ENCODE measurements around the gene NKAIN1.

NKAIN1 gene

DNA sequence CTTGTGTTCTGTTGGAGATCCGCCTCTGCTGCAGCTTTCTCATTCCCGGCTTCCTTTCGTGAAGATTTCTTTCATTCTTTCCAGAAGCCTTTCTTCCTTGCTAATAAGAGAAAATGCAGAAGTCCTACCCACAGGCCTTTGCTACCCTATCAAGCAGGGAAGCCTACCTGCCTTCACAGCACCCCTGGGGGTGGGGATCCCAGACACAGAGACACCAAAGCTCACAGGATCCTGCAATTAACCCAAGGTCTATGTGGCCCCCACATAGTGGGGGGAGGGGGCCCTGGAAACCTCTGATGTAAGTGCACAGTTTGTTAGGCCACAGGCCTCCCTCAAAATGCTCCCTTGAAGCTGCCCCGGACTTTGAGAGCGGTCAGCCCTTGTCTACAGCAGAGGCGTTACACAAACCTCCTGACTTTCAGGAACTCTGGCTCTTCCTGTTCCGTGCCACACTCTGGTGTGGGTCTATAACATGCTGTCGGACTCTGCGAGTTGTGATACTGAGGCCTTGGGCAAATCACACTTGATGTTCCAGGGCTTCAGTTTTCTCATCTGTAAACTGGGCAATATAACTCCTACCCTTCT is 31.2 kb downstream of the NKAIN1 start:
- Histone ChIP-seq H4K20me1 (ENCODE audit: insufficient read depth, low read length) (no peaks in the 10 kb centered on the region), H3K36me3 (replicated peaks; ENCODE audit: insufficient read depth, low read length) (no peaks in the 10 kb centered on the region), H2AFZ (ENCODE audit: low read length) (no peak overlapping the region), H3K79me2 (ENCODE audit: low read length) (no peaks in the 10 kb centered on the region), H3K4me1 (ENCODE audit: low read length) (no peaks in the 10 kb centered on the region), H3K9ac (ENCODE audit: low read length) (no peak overlapping the region), H3K9me3 (replicated peaks; ENCODE audit: insufficient read depth, low read length) (no peaks in the 10 kb centered on the region), H3K9me2 (replicated peaks; ENCODE audit: insufficient read depth, low read length) (no peaks in the 10 kb centered on the region), H3F3A (ENCODE audit: insufficient read depth, low read length) (no peaks in the 10 kb centered on the region), H3K4me3 (ENCODE audit: low read length) (no peak overlapping the region), H3K4me2 (ENCODE audit: low read depth, low read length) (no peak overlapping the region), H3K27me3 (replicated peaks; ENCODE audit: insufficient read depth, low read length) (no peaks in the 10 kb centered on the region), H3K27ac (ENCODE audit: low read length) (no peak overlapping the region)
- no peak for DNase-seq
- TF ChIP-seq EZH2phosphoT487 (IDR thresholded peaks at IDR 0.05; ENCODE audit: low read length) (no peak), EZH2 (optimal IDR thresholded peaks at IDR 0.05; ENCODE audit: low read depth, low read length) (no peak)
- TF ChIP-seq, protein P1, sequence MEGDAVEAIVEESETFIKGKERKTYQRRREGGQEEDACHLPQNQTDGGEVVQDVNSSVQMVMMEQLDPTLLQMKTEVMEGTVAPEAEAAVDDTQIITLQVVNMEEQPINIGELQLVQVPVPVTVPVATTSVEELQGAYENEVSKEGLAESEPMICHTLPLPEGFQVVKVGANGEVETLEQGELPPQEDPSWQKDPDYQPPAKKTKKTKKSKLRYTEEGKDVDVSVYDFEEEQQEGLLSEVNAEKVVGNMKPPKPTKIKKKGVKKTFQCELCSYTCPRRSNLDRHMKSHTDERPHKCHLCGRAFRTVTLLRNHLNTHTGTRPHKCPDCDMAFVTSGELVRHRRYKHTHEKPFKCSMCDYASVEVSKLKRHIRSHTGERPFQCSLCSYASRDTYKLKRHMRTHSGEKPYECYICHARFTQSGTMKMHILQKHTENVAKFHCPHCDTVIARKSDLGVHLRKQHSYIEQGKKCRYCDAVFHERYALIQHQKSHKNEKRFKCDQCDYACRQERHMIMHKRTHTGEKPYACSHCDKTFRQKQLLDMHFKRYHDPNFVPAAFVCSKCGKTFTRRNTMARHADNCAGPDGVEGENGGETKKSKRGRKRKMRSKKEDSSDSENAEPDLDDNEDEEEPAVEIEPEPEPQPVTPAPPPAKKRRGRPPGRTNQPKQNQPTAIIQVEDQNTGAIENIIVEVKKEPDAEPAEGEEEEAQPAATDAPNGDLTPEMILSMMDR (IDR thresholded peaks at IDR 0.05; ENCODE audit: low read length), result no peak

DNA sequence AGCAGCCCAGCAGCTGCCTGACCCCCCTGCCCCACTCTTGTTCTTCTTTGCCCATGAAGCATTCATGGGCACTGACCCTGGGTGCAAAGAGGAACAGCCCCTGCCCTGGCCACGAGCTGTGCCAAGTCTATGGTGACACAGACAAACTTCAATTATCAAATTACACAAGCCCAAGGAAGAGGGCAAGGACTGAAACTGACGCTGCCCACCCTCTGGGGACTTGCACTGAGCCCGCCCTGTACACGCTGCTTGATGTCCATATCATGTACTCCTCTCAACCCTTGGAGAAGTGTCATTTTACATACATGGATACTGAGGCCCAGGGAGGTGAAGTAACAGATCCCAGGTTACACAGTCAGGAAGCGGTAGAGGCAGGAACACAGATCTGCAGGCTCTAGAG is 32.1 kb downstream of the NKAIN1 start:
- Histone ChIP-seq H3K9me3 (replicated peaks; ENCODE audit: insufficient read depth, low read length) (no peaks in the 10 kb centered on the region), H3K27ac (ENCODE audit: low read length) (no peak overlapping the region), H2AFZ (ENCODE audit: low read length) (no peak overlapping the region), H3K27me3 (replicated peaks; ENCODE audit: insufficient read depth, low read length) (no peaks in the 10 kb centered on the region), H3K4me2 (ENCODE audit: low read depth, low read length) (no peak overlapping the region), H3K79me2 (ENCODE audit: low read length) (no peaks in the 10 kb centered on the region), H3K36me3 (replicated peaks; ENCODE audit: insufficient read depth, low read length) (no peaks in the 10 kb centered on the region), H4K20me1 (ENCODE audit: insufficient read depth, low read length) (no peaks in the 10 kb centered on the region), H3F3A (ENCODE audit: insufficient read depth, low read length) (no peaks in the 10 kb centered on the region), H3K4me3 (ENCODE audit: low read length) (no peak overlapping the region), H3K9ac (ENCODE audit: low read length) (no peak overlapping the region), H3K9me2 (replicated peaks; ENCODE audit: insufficient read depth, low read length) (no peaks in the 10 kb centered on the region), H3K4me1 (ENCODE audit: low read length) (no peaks in the 10 kb centered on the region)
- DNase-seq, result no peak
- no peak for TF ChIP-seq EZH2phosphoT487 (IDR thresholded peaks at IDR 0.05; ENCODE audit: low read length)
- TF ChIP-seq EZH2 (optimal IDR thresholded peaks at IDR 0.05; ENCODE audit: low read depth, low read length), result no peak
- TF ChIP-seq, protein P1 (IDR thresholded peaks at IDR 0.05; ENCODE audit: low read length), result no peak

DNA sequence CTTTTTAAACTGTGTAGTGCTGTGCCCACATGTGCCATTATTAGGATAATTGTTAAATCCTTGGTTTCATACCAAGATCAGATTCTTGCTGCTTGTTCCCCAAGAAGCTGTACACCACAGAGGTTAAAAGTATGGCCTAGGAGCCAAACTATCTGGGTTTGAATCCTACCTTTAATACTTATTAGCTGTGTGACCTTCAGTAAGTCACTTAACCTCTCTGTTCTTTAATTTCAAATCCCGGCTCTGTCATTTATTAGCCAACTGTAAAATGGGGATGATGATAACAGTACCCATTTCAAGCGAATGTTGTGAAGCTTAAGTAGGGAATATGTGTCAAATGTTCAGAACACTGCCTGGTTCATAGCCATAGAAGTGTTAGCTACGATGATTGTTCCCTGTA is 32.6 kb downstream of the NKAIN1 start:
- Histone ChIP-seq H3K9me2 (replicated peaks; ENCODE audit: insufficient read depth, low read length) (no peaks in the 10 kb centered on the region), H3K4me3 (ENCODE audit: low read length) (no peak overlapping the region), H4K20me1 (ENCODE audit: insufficient read depth, low read length) (no peaks in the 10 kb centered on the region), H3K9me3 (replicated peaks; ENCODE audit: insufficient read depth, low read length) (no peaks in the 10 kb centered on the region), H3K27me3 (replicated peaks; ENCODE audit: insufficient read depth, low read length) (no peaks in the 10 kb centered on the region; the same call in 1 of the 2 replicates), H2AFZ (ENCODE audit: low read length) (no peak overlapping the region), H3K36me3 (replicated peaks; ENCODE audit: insufficient read depth, low read length) (no peaks in the 10 kb centered on the region), H3K4me2 (ENCODE audit: low read depth, low read length) (no peak overlapping the region), H3K9ac (ENCODE audit: low read length) (no peak overlapping the region), H3K4me1 (ENCODE audit: low read length) (no peaks in the 10 kb centered on the region), H3K27ac (ENCODE audit: low read length) (no peak overlapping the region), H3F3A (ENCODE audit: insufficient read depth, low read length) (no peaks in the 10 kb centered on the region), H3K79me2 (ENCODE audit: low read length) (no peaks in the 10 kb centered on the region)
- TF ChIP-seq EZH2 (optimal IDR thresholded peaks at IDR 0.05; ENCODE audit: low read depth, low read length), result no peak
- TF ChIP-seq EZH2phosphoT487 (IDR thresholded peaks at IDR 0.05; ENCODE audit: low read length), result no peak
- no peak for DNase-seq

DNA sequence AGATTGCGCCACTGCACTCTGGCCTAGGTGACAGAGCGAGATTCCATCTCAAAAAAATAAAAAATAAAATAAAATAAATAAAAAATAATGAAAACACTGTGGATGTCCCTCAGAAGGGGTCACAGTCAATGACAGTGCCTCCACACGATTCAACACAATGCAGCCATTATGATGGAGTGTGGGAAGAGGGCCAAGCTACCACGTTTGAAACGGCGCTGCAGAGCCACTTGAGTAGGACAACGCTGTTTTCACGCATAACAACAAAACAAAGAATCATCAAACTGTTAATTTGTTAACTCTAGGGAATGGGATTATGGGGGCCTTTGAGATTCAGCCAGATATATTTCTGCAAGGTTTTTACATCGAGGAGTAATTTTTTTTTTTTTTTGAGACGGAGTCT is 36.5 kb downstream of the NKAIN1 start:
- Histone ChIP-seq H3K79me2 (ENCODE audit: low read length) (no peaks in the 10 kb centered on the region), H4K20me1 (ENCODE audit: insufficient read depth, low read length) (no peaks in the 10 kb centered on the region), H3K36me3 (replicated peaks; ENCODE audit: insufficient read depth, low read length) (no peaks in the 10 kb centered on the region), H3K27ac (ENCODE audit: low read length) (no peak overlapping the region), H3K9ac (ENCODE audit: low read length) (no peak overlapping the region), H2AFZ (ENCODE audit: low read length) (no peak overlapping the region), H3K27me3 (replicated peaks; ENCODE audit: insufficient read depth, low read length) (peaks cover 24% of the 10 kb centered on the region), H3K4me3 (ENCODE audit: low read length) (no peak overlapping the region), H3K9me3 (replicated peaks; ENCODE audit: insufficient read depth, low read length) (no peaks in the 10 kb centered on the region), H3K4me1 (ENCODE audit: low read length) (no peaks in the 10 kb centered on the region), H3F3A (ENCODE audit: insufficient read depth, low read length) (no peaks in the 10 kb centered on the region), H3K9me2 (replicated peaks; ENCODE audit: insufficient read depth, low read length) (no peaks in the 10 kb centered on the region), H3K4me2 (ENCODE audit: low read depth, low read length) (no peak overlapping the region)
- TF ChIP-seq, protein P1 (IDR thresholded peaks at IDR 0.05; ENCODE audit: low read length), result no peak
- no peak for TF ChIP-seq EZH2 (optimal IDR thresholded peaks at IDR 0.05; ENCODE audit: low read depth, low read length)
- TF ChIP-seq EZH2phosphoT487 (IDR thresholded peaks at IDR 0.05; ENCODE audit: low read length), result no peak
- no peak for DNase-seq
